HG03460 (cell line): ENCODE measurements around the gene DCLK1.
"Not testable (repeated sequence)": the region's sequence is repeated elsewhere in the genome, so short reads cannot be mapped to it uniquely, and the experiment has no call there.

ENCODE experiments used
- ATAC-seq: cut with Tn5 transposase; IDR thresholded peaks from one replicate; pipeline ENCODE4 v1.9.1; 2021; ENCODE audit not compliant: unreplicated experiment

The DCLK1 gene

GRCh38 chr13:36132376-36132775 is 1.2 kb upstream of the DCLK1 start:
- ATAC-seq, result no peak

- no peak for ATAC-seq
Observed at GRCh38 chr13:36131931-36132297, 732 bp upstream of the DCLK1 start.

DNA sequence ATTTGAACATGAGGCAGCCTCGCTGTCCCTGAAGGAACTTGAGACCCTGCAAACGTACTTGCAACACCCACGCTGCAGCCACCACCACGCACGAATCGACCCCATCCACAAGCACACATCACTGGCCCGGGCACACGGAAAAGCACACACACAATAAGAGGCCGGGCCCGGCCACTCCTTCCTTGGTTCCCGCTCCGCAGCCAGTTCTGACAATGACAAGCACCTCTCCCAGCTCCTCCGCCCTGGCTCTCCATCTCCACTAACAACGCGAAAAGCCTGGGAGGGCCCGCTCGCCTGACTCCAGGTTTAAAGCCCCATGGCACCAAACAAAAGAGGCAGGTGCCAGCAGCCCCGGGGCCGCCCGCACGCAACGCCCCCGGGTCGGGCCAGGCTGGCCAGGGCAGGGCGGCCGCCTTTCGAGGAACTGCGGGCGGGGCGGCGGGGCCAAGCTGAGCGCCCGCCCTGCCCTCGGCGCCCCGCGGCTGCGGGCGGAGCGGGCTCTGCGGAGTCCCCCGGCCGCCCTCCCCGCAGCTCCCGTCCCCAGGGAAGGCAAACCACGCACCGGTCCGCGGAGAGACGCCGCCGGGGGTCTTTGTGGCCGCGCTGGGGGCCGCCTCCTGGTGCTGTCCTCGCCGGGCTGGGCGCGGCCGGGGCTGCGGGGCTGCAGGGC is 495 bp downstream of the DCLK1 start:
- ATAC-seq, result no peak

GRCh38 chr13:36130193-36130551 is 1.0 kb downstream of the DCLK1 start:
- ATAC-seq, result no peak

DNA sequence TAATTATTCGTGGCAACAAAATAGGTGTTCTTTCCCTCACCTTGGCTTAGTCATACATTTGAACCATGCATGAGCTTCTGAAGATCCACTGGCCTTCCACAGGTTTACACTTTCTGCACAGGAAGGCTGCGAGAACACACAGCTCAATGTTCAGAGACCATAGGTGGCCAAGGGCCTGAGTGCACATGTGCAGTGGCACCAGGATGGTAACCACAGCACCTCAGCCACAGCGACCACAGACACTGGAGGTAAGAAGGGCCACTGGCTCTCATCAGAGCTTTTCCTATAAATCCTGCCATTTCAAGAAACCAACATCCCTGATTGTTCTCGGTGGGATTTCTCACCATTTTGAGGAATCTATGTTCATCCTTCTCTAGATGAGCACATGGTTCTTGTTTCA is 1.6 kb downstream of the DCLK1 start:
- no peak for ATAC-seq

DNA sequence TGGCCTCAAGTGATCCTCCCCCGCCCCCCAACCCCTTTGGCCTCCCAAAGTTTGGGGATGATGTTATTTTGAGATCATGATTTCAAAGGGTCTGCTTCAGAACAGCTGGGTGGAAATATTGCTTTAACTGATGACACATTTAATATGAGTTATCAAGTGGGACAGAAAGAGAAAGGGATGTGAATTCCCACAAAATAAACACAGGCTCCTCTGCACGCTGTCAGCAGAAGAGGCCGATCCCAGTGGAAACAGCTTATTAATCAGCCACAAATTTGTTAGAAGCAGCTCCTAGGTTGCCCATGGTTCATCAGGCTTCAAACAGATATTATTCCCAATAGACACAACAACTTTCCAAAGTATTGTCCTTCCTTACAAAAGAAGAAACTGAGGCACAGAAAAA is 4.7 kb downstream of the DCLK1 start:
- ATAC-seq, result no peak

DNA sequence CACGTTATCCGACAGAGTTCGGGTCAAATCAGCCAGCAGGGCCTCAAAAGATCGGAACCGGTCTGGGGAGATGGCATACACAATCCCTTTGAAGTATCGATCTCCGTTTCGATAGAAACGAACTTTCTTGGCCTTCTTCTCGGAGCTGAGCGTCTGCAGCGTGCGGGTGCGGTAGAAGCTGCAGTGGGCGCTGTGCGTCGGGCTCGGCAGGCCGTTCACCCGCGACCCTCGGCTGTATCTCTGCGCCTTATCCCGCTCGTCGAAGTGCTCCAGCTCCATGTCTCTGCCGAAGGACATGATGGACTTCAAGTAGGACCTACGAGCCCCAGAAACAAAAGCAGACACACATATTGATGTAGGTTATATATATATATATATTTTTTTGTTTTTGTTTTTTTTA is 5.3 kb downstream of the DCLK1 start:
- ATAC-seq, result no peak

DNA sequence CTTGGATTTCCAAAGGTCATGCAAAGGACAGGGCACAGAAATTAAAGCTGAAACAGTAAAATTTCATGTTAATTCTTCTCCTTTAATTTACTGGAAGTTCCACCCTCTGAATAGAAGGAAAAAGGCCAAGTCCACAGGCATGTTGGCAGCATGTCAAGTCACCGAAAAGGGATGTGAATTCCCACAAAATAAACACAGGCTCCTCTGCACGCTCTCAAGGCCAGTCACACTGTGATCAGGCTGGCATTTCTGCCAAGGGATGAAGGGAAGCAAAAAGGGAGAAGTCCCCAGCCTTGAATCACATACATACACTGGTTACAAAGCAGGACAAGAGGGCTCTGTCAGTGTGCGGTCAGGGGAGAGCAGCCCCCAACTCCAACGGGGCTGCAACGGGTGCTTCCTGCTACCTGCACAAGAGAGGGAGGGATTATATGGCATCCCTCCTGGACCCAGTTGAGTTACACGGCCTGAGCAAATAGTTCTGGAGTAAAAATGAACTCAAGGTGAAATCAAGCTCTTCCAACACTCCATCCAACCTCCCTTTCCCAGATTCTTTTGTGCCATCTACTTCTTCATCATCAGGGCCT is 6.9 kb downstream of the DCLK1 start:
- ATAC-seq, result no peak

- ATAC-seq, result no peak
Observed at GRCh38 chr13:36115306-36115705, 15.9 kb downstream of the DCLK1 start.

DNA sequence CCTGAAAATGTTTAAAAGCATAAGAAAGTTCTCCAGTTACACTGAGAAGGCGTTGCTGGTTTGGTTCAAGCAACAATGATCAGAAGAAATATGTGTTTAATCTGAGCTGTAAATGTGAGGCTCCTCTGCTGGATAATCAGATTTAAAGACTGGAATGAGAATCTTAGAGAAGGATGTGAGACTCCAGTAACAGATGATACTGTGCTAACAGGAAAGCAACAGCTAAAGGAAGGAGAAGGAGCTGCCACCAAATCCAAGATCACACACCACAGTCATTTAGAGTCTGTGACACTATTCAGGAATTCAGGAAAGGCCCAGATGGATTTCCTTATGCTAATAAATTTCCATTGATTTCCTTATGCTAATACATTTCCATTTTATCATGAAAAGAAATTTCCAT is 16.9 kb downstream of the DCLK1 start:
- ATAC-seq, result no peak

DNA sequence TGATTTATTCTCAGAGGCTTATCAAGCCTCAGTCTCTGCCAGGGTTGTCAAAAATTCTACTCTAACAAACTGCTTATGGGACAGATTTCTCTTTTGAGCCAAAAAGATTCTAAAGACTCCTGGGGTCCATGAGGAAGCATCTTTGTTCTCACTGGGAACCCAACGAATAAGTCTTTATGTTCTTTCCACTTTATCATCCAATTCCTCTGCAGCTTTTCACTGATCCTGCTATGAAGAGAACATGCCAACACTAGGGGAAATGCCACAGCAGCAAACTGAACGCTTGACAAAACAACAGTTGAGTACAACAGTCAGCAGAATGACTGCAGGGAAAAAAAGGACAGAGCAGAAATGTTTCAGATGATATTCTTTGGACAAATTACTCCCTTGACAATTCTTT is 22.2 kb downstream of the DCLK1 start:
- ATAC-seq, result no peak

DNA sequence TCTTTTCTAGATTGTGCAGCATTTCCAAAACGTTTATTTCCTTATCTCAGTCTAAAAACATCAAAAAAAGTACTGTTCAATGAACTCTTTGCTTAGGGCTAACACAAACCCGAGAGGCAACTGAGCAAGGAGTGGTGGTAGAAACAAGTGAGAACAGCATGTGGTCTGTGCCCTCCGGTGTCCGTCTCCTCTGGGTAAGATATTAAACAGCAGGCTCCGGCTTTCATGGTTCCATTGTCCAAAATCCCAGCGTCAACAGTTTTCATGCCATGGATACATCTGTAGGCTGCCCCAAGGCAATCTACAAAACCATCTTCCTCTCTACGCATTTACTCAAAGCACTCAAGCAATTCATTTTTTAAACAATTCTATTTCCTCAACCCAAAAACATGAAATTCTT is 22.8 kb downstream of the DCLK1 start:
- ATAC-seq, result no peak

- ATAC-seq, result no peak
Observed at GRCh38 chr13:36107521-36107920, 23.7 kb downstream of the DCLK1 start.

- ATAC-seq, result no peak
Observed at GRCh38 chr13:36105726-36106125, 25.5 kb downstream of the DCLK1 start.

DNA sequence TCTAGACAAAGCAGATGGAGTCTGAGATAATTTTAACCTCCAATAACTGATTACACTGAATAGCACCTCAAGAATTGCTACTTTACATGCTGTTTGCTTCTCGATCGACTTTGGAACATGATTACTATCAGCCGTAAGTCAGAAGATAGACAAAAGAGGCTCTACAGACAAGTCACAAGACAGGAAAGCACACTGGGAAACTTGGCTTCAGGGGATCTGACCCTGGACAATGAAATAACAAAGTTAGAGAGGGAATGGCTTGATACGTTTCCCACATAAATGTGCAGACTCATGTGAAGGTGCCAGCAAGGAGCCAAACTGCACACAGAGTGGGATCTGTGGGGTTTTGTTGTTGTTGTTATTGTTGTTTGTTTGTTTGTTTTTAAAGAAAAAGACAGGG is 28.5 kb downstream of the DCLK1 start:
- ATAC-seq, result no peak

- ATAC-seq, result not testable (repeated sequence)
Observed at GRCh38 chr13:36101907-36102306, 29.3 kb downstream of the DCLK1 start.

DNA sequence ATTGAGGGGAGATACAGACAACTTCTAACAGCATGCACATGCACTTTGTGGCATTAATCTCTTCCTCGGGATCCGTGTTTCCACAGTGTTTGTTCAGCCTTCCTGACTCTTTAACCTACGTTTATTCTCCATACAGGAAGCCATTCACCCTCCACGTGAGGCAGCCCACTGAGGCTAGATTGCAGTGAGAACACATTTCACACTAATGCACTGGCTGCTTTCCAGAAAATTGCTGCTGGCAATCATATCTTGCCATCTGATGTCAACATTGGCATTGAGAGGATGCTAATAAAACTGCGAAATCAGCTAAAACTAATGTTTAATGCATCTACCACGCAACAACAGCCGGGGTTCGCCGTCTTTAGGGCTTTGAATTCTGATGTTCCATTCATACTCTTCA is 30.0 kb downstream of the DCLK1 start:
- no peak for ATAC-seq

DNA sequence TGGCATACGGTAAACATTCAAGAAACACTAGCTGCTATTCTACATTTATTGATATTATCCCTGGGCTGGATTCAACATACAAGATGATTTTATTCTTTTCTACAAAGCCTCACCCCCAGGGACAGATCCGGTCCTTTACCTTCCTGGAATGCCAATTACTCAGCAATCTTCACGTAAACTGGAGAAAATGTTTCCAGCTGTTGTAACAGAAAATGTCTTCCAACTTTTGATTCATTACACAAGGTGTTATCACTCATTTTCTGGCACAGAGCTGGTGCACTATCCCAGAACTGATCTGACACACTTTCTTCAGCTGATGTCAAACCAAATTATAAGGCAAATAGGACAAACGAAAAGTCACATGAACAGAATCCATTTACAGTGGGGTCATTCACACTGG is 33.1 kb downstream of the DCLK1 start:
- no peak for ATAC-seq

DNA sequence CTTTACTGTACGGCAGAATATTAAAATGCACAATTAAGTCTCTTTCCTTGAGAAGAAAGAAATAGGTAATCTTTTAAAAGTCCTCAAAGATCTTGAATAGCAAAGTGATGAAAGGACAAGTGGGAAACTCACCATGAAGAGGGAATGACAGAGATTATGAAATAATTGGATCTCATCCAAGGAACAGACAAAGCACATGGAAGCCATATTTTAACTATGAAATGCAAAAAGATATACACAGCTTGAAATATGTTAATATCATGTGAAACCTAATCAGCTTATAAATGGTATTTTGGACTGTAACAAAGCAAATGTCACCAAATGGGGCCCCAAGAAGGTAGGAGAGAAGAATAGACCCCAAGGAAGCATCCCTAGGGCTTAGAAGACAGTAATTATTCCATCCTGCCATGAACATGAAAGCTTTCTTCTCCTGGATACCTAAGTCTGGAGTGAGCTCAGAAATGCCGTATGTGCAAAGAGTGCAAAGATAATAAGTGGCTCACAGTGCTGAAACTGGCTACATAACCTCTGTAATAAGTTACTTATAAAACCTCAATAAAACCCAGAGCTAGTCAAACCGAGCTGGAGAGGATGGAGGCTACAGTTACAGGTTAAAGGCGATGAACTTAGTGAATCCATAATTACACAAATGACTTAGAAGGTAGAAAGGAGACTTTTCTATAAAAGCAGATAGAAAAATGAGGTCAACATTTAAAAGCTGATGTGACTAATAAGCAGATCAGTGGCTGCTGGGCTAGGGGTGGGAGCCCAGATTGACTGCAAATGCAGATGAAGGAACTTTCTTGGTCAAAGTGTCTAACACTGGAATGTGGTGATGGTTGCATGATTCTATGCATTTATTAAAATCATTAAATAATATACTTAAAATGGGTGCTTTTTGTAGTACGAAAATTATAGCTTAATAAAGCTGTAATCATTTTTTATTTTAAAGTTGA is 34.4 kb downstream of the DCLK1 start:
- no peak for ATAC-seq

DNA sequence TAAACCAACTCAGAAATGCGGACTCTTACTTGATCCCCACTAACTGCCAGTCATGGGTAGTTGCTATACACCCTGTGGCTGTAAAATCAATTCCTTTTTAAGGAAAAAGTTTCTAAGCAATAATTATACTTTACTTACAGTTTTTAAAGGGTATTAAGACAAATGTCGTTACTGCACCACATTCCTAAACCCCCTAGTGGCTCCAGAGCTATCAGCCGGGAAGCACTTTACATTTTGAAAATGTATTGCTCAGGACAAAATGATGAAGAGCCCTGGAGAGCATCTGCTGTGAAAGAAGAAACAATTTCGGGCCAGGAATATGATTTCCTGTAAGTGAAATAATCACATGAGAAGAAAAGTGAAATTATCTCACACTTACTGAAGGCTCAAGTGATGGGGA is 36.7 kb downstream of the DCLK1 start:
- no peak for ATAC-seq

GRCh38 chr13:36090592-36090991 is 40.6 kb downstream of the DCLK1 start:
- ATAC-seq, result no peak

- no peak for ATAC-seq
Observed at GRCh38 chr13:36089130-36089647, 42.0 kb downstream of the DCLK1 start.
